ENCODE measurements around the gene BRPF3.

The BRPF3 gene

DNA sequence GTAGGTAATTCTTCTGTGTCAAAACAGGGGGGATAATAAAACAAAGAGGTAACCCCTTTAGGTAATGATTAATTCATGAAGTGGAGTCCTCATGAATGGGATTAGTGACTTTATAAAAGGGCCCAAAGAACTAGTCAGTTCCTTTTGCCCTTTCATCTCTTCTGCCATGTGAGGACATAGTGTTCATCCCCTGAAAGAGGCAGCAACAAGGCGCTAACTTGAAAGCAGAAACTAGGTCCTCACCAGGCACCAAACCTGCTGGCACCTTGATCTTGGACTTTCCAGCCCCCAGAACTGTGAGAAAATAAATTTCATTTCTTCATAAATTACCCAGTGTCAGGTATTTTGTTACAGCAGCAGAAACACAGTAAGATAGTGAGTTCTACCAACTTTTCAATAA lies 16.4 kb upstream of the BRPF3 start:
- DNase-seq (ENCODE audit: low read depth), result no peak
- no peak for TF ChIP-seq CTCF (IDR thresholded peaks at IDR 0.05; ENCODE audit: low read depth, low read length, missing control alignments)
- H3K4me3 ChIP-seq (ENCODE audit: low read depth, low read length), result no peak overlapping the region

DNA sequence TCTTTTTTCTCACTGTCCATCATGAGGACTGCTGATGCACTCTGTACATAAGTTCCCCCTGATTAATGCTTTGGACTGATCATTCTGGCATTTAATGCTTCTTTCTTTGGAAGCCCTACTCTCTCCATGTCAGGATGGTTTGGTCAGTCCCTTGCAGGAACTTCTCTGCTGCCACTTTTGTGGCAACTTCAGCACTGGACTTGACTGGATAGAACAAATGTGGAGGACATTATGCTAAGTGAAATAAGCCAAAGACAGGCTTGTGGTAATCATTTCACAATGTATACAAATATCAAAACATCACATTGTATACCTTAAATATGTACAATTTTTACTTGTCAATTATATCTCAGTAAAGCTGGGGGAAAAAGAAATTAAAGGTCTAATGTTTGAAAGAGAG lies 12.2 kb upstream of the BRPF3 start:
- DNase-seq (ENCODE audit: low read depth), result no peak
- H3K4me3 ChIP-seq (ENCODE audit: low read depth, low read length), result no peak overlapping the region
- no peak for TF ChIP-seq CTCF (IDR thresholded peaks at IDR 0.05; ENCODE audit: low read depth, low read length, missing control alignments)

DNA sequence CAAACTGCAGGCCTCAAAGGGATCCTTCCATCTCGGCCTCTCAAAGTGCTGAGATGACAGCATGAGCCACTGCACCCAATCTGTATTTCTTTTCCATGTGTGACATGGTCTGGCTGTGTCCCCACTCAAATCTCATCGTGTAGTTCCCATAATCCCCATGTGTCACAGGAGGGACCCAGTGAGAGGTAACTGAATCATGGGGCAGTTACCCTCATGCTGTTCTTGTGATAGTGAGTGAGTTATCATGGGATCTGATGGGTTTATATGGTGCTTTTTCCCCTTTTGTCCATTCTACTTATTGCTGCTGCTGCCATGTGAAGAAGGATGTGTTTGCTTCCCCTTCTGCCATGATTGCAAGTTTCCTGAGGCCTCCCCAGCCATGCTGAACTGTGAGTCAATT lies 10.3 kb upstream of the BRPF3 start:
- no peak for TF ChIP-seq CTCF (IDR thresholded peaks at IDR 0.05; ENCODE audit: low read depth, low read length, missing control alignments)
- H3K4me3 ChIP-seq (ENCODE audit: low read depth, low read length), result no peak overlapping the region

GRCh38 chr6:36187446-36187845 lies 9.1 kb upstream of the BRPF3 start:
- TF ChIP-seq CTCF (IDR thresholded peaks at IDR 0.05; ENCODE audit: low read depth, low read length, missing control alignments), result no peak
- H3K4me3 ChIP-seq (ENCODE audit: low read depth, low read length), result no peak overlapping the region
- no peak for DNase-seq (ENCODE audit: low read depth)

More for the DNA sequence above, 10.3 kb upstream of the BRPF3 start:
- no peak for DNase-seq (ENCODE audit: low read depth)

GRCh38 chr6:36195471-36196112 lies 952 bp upstream of the BRPF3 start:
- no peak for TF ChIP-seq CTCF (IDR thresholded peaks at IDR 0.05; ENCODE audit: low read depth, low read length, missing control alignments)
- no peak for DNase-seq (ENCODE audit: low read depth)
- H3K4me3 ChIP-seq (ENCODE audit: low read depth, low read length), result peak overlapping the region; percentile 72

DNA sequence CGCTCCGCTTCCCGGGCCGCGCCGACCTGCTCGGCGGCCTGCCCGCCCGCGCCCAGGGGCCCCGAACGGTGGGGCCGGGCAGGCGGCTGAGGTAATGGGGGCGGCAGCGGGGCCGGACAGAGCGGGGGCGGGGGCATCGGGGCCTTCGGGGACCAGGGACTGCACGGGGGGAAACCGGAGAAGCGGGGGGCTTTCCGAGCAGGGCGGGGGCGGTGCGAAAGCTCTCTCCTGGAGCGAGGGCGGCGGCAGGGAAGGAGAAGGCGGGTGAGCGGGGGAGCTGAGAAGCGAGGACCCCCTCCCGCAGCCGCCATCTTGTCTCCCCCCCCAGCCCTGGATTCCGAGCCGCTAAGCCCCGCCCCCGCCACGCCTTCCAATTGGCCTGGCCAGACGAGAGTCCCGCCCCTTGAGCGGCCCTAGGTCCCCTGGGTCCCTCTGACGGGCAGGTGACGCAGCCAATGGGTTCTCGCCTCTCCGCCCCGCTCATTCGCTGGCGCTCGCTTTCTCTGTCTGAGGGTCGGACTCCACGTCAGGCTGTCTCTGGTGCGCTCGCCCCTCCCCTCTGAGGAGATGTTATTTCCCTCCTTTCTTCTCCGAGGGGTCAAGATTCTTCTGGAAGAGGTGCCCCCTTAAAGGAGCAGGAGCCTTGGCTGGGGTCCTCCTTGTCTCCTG lies 470 bp downstream of the BRPF3 start:
- DNase-seq (ENCODE audit: low read depth), result peak; percentile 91
- H3K4me3 ChIP-seq (ENCODE audit: low read depth, low read length), result peak overlapping the region; percentile 72
- no peak for TF ChIP-seq CTCF (IDR thresholded peaks at IDR 0.05; ENCODE audit: low read depth, low read length, missing control alignments)
